Measurements from ENCODE around the gene DNAJC13. TPM values are rescaled to one million over a fixed set of nuclear protein-coding genes. Genes with fewer than 3 reads are reported as not detected.

Gene DNAJC13
- total and polyA plus RNA-seq, 2 donors (not counting 3 experiments of a cell fraction or from before 2014, with no cell fraction given): 14.3 to 71.7 TPM

GRCh38 chr3:132499071-132499470, 81.8 kb downstream of the DNAJC13 start:
- no peak overlapping the region for H2AFZ ChIP-seq (ENCODE audit: low read depth, low read length)
- H3K4me1 ChIP-seq (ENCODE audit: control insufficient read depth, extremely low read depth, insufficient read depth, low read length): no peaks in the 10 kb centered on the region
- no peaks in the 10 kb centered on the region for H3K27me3 ChIP-seq (ENCODE audit: control insufficient read depth in 2 of 2, insufficient read depth in 2 of 2, low read length in 2 of 2)
- CTCF ChIA-PET: interaction anchor here (0.6 to 0.8 kb wide), 2 partner anchors 11 to 26 kb away, joined by 3 read pairs; no protein-coding TSS in a partner anchor
- H4K20me1 ChIP-seq (replicated peaks; ENCODE audit: control insufficient read depth, extremely low read depth, insufficient read depth, low read length): no peaks in the 10 kb centered on the region
- DNase-seq (ENCODE audit: low read depth, low spot score) (no peak), FAIRE-seq (no peak)
- H3K9ac ChIP-seq (replicated peaks; ENCODE audit: extremely low read depth, insufficient read depth, low read length): no peak overlapping the region
- POLR2A ChIA-PET: no interaction called here
- dilution Hi-C loops (cut with MboI; ENCODE audit: extremely low pct_ligation_motif_present, low sequenced_read_pairs) (no loop called here), intact Hi-C loops (cut with micrococcal nuclease) (loop anchor here (5.0 to 10.0 kb wide), 2 partner anchors 37 to 144 kb away; no protein-coding TSS in a partner anchor)
- no peak overlapping the region for H3K4me2 ChIP-seq (ENCODE audit: insufficient read depth, low read length)
- H3K9me1 ChIP-seq (replicated peaks; ENCODE audit: control insufficient read depth, extremely low read depth, insufficient read depth, low read length): no peaks in the 10 kb centered on the region
- no peak overlapping the region for H3K27ac ChIP-seq (ENCODE audit: insufficient read depth, low read depth, low read length)
- H3K4me3 ChIP-seq (replicated peaks in 1 of 3; ENCODE audit: insufficient read depth in 1 of 3, low read depth in 1 of 3, low read length in 3 of 3): no peak overlapping the region
- no peak for TF ChIP-seq MYC (IDR thresholded peaks at IDR 0.05; ENCODE audit: low read depth, low read length)
- no peak for TF ChIP-seq FOS (IDR thresholded peaks at IDR 0.05; ENCODE audit: borderline replicate concordance, insufficient read depth, low read length)
- no peak for TF ChIP-seq GATA2 (IDR thresholded peaks at IDR 0.05; ENCODE audit: insufficient read depth, insufficient read length, low read depth, low read length)
- no peak for TF ChIP-seq JUN (IDR thresholded peaks at IDR 0.05; ENCODE audit: borderline replicate concordance, insufficient read depth, insufficient read length, low read depth)
- no peak for TF ChIP-seq CTCF (IDR thresholded peaks at IDR 0.05; ENCODE audit: extremely low read depth in 1 of 2, insufficient read depth in 1 of 2, low read depth in 1 of 2, low read length in 2 of 2)
- no peak for TF ChIP-seq EZH2 (IDR thresholded peaks at IDR 0.05; ENCODE audit: borderline replicate concordance, low read depth, low read length, severe bottlenecking)
- no peak for TF ChIP-seq POLR2AphosphoS5 (IDR thresholded peaks at IDR 0.05; ENCODE audit: insufficient read depth, low read depth, low read length)
- no peak for TF ChIP-seq MAX (IDR thresholded peaks at IDR 0.05; ENCODE audit: insufficient read depth, insufficient read length)
- H3K79me2 ChIP-seq (ENCODE audit: control insufficient read depth, insufficient read depth, low read length): no peaks in the 10 kb centered on the region
- peaks cover 23 to 42% of the 10 kb centered on the region in 2 experiments for H3K36me3 ChIP-seq (ENCODE audit: control insufficient read depth in 2 of 2, extremely low read depth in 1 of 2, insufficient read depth in 2 of 2, low read length in 2 of 2)
- no peaks in the 10 kb centered on the region for H3K9me3 ChIP-seq (replicated peaks; ENCODE audit: control insufficient read depth, insufficient read depth, low read length)
- BruUV-seq (replicated peaks): no TSS peak
